Upper lobe of left lung (tissue), 6 donors: ENCODE data around the gene FOXL3. TPM values are rescaled to one million over a fixed set of nuclear protein-coding genes. Genes with fewer than 3 reads are reported as not detected.

Experiments used
- ATAC-seq, 2 donors: fragments of 200-7000 bp; cut with Tn5 transposase; one replicate each; pipeline ENCODE4 v1.9.1; 2022; ENCODE audit warnings: mild to moderate bottlenecking in 2 of 2, moderate library complexity in 2 of 2; ENCODE audit not compliant: low FRiP score in 2 of 2
- DNase-seq, 2 donors: peaks; one replicate each; pipeline ENCODE4 v3.0.0-alpha.2; 2019 to 2020
- H3K27ac ChIP-seq, 4 donors: fragments of 200-600 bp; sonication (generic); one replicate each; pipeline ENCODE4 v1.5.1; 2016 to 2019
- H3K27me3 ChIP-seq, 4 donors: fragments of 200-600 bp; sonication (generic); one replicate each; pipeline ENCODE4 v1.5.1; 2017 to 2019
- H3K36me3 ChIP-seq, 4 donors: fragments of 200-600 bp; sonication (generic); one replicate each; pipeline ENCODE4 v1.5.1; 2016 to 2019
- H3K4me1 ChIP-seq, 4 donors: fragments of 200-600 bp; sonication (generic); one replicate each; pipeline ENCODE4 v1.5.1; 2018 to 2019
- H3K4me3 ChIP-seq, 4 donors: fragments of 200-600 bp; sonication (generic); one replicate each; pipeline ENCODE4 v1.5.1; 2017 to 2019; ENCODE audit warnings: mild to moderate bottlenecking in 2 of 4, moderate library complexity in 1 of 4
- H3K9me3 ChIP-seq, 4 donors: fragments of 200-600 bp; sonication (generic); one replicate each; pipeline ENCODE4 v1.5.1; 2018 to 2019
- CTCF ChIP-seq, 6 experiments: fragments of 450-650 bp in 4 of 6; fragments of 200-600 bp in 2 of 6; sonication (generic) in 2 of 6; IDR thresholded peaks; one replicate each; pipeline ENCODE4 v1.5.1; 2016 to 2019; ENCODE audit warnings: antibody characterized with exemption in 6 of 6
- EP300 ChIP-seq, 4 donors: sonication (generic); formaldehyde crosslinking; IDR thresholded peaks; one replicate each; pipeline ENCODE4 v1.5.1; 2017; ENCODE audit warnings: antibody characterized with exemption in 4 of 4, control low read depth in 2 of 4
- POLR2A ChIP-seq, 4 donors: fragments of 450-650 bp; IDR thresholded peaks; one replicate each; pipeline ENCODE4 v1.5.1; 2016 to 2017; ENCODE audit warnings: antibody characterized with exemption in 4 of 4, mild to moderate bottlenecking in 2 of 4
- POLR2AphosphoS5 ChIP-seq, 2 donors: sonication (generic); formaldehyde crosslinking; IDR thresholded peaks; one replicate each; pipeline ENCODE4 v1.5.1; 2017; ENCODE audit warnings: antibody characterized with exemption in 2 of 2
- WGBS, 2 donors: methylation state at CpG; one replicate each; pipeline ENCODE4 v1.1.5; 2017 to 2018; 5-methylcytosine and 5-hydroxymethylcytosine counted together
- total RNA-seq, 6 donors: library from RNA; depleted of rRNA in 4 of 6; stranded (reverse); fragments of >200 nt in 4 of 6; gene quantifications; one replicate each; pipeline versions ENCODE4 v1.1.0 to v1.2.1, GENCODE V29; 2016 to 2021
- donor health status: DM: no; HTN: no; CAD: no; lungs with moderate emphysema.
- donor health status: DM: no; HTN: yes; CAD: no; lungs with severe emphysema.

FOXL3 gene
- total RNA-seq, 6 donors from 2014 or later = not detected

- Histone ChIP-seq H3K27me3 (peaks cover 0 to 22% (median 17%) of the 10 kb centered on the region in 4 donors), H3K4me1 (peaks cover 0 to 18% (median 13%) of the 10 kb centered on the region in 4 donors), H3K36me3 (no peaks in the 10 kb centered on the region), H3K4me3 (no peak overlapping the region), H3K27ac (no peak overlapping the region), H3K9me3 (no peaks in the 10 kb centered on the region)
- TF ChIP-seq EP300 (IDR thresholded peaks at IDR 0.05) (no peak), CTCF (IDR thresholded peaks at IDR 0.05) (no peak), POLR2A (IDR thresholded peaks at IDR 0.05) (no peak), POLR2AphosphoS5 (IDR thresholded peaks at IDR 0.05) (no peak)
- 86 to 88% methylated on average over 14 to 18 of the region's 18 CpGs for whole genome bisulfite sequencing, 2 donors
- no peak for ATAC-seq
- DNase-seq = no peak
Measured at GRCh38 chr7:286266-286665, 3.7 kb upstream of the FOXL3 start.

GRCh38 chr7:288671-289101, 1.3 kb upstream of the FOXL3 start:
- no peaks in the 10 kb centered on the region for H3K9me3 ChIP-seq
- no peak overlapping the region for H3K27ac ChIP-seq
- peaks cover 0 to 24% (median 15%) of the 10 kb centered on the region in 4 donors for H3K4me1 ChIP-seq
- DNase-seq = peak in 1 of 2 donors; percentile 12
- ATAC-seq = no peak
- 72 to 79% methylated on average over 12 to 14 of the region's 14 CpGs for WGBS, 2 donors
- TF ChIP-seq EP300 (IDR thresholded peaks at IDR 0.05) = no peak
- no peak for TF ChIP-seq CTCF (IDR thresholded peaks at IDR 0.05)
- TF ChIP-seq POLR2AphosphoS5 (IDR thresholded peaks at IDR 0.05) = no peak
- TF ChIP-seq POLR2A (IDR thresholded peaks at IDR 0.05) = no peak
- H3K27me3 ChIP-seq = peaks cover 0 to 22% (median 17%) of the 10 kb centered on the region in 4 donors
- H3K4me3 ChIP-seq = no peak overlapping the region
- no peaks in the 10 kb centered on the region for H3K36me3 ChIP-seq

- H3K36me3 ChIP-seq = no peaks in the 10 kb centered on the region
- peaks cover 0 to 22% (median 17%) of the 10 kb centered on the region in 4 donors for H3K27me3 ChIP-seq
- no peak for ATAC-seq
- H3K27ac ChIP-seq = no peak overlapping the region
- peaks cover 0 to 24% (median 16%) of the 10 kb centered on the region in 4 donors for H3K4me1 ChIP-seq
- DNase-seq = peak in 1 of 2 donors; percentile 15
- no peak for TF ChIP-seq POLR2AphosphoS5 (IDR thresholded peaks at IDR 0.05)
- TF ChIP-seq POLR2A (IDR thresholded peaks at IDR 0.05) = no peak
- no peak for TF ChIP-seq CTCF (IDR thresholded peaks at IDR 0.05)
- TF ChIP-seq EP300 (IDR thresholded peaks at IDR 0.05) = no peak
- 9 to 23% methylated on average over 12 to 29 of the region's 46 CpGs for WGBS, 2 donors
- no peak overlapping the region for H3K4me3 ChIP-seq
- H3K9me3 ChIP-seq = no peaks in the 10 kb centered on the region
Measured at GRCh38 chr7:289209-289755, 688 bp upstream of the FOXL3 start.

- no peak for TF ChIP-seq EP300 (IDR thresholded peaks at IDR 0.05)
- TF ChIP-seq POLR2AphosphoS5 (IDR thresholded peaks at IDR 0.05) = no peak
- TF ChIP-seq POLR2A (IDR thresholded peaks at IDR 0.05) = no peak
- no peak for TF ChIP-seq CTCF (IDR thresholded peaks at IDR 0.05)
- no peak overlapping the region for H3K27ac ChIP-seq
- peak overlapping the region in 2 of 4 donors; percentile 5 to 13 for H3K4me3 ChIP-seq
- H3K9me3 ChIP-seq = no peaks in the 10 kb centered on the region
- H3K4me1 ChIP-seq = peaks cover 0 to 31% (median 24%) of the 10 kb centered on the region in 4 donors
- H3K36me3 ChIP-seq = no peaks in the 10 kb centered on the region
- WGBS, 2 donors = 2 to 11% methylated on average over 17 to 51 of the region's 102 CpGs
- H3K27me3 ChIP-seq = peaks cover 0 to 22% (median 17%) of the 10 kb centered on the region in 4 donors
- ATAC-seq (peak in 1 of 2 donors; percentile 11), DNase-seq (peak in 1 of 2 donors; percentile 22)
Measured at GRCh38 chr7:290554-291372, 793 bp downstream of the FOXL3 start.
